GM12875 (cell line): Measurements from ENCODE around the gene PDIA4.

Source experiments
- H3K4me3 ChIP-seq: one replicate; pipeline ENCODE4 v1.5.1; 2011; ENCODE audit warnings: low read depth, low read length, control low read depth
- TF ChIP-seq, protein P1 (sequence below): IDR thresholded peaks from 2 replicates; pipeline ENCODE4 v1.5.1; 2011; ENCODE audit warnings: low read depth, mild to moderate bottlenecking, control low read depth, inconsistent platforms, low read length, moderate library complexity, borderline replicate concordance; ENCODE audit not compliant: insufficient read depth

Gene PDIA4

DNA sequence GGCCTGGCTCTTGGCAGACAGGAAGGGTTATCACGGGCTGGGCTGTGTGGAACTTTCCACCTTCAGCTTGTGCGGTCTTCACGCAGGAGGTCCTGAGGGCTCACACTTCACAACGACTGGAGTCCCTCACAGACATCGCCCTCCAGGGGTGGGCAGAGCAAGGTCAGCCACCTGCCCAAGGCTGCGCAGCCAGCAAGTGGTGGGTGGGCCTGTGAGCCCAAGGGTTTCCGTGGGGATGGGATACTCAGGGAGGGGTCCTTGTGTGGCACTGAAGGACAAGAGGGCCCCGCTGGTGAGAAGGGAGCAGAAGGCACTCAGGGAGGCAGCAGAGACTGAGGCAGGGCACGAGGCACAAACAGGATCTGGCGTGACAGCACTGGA, 22.0 kb downstream of the PDIA4 start:
- TF ChIP-seq, protein P1, sequence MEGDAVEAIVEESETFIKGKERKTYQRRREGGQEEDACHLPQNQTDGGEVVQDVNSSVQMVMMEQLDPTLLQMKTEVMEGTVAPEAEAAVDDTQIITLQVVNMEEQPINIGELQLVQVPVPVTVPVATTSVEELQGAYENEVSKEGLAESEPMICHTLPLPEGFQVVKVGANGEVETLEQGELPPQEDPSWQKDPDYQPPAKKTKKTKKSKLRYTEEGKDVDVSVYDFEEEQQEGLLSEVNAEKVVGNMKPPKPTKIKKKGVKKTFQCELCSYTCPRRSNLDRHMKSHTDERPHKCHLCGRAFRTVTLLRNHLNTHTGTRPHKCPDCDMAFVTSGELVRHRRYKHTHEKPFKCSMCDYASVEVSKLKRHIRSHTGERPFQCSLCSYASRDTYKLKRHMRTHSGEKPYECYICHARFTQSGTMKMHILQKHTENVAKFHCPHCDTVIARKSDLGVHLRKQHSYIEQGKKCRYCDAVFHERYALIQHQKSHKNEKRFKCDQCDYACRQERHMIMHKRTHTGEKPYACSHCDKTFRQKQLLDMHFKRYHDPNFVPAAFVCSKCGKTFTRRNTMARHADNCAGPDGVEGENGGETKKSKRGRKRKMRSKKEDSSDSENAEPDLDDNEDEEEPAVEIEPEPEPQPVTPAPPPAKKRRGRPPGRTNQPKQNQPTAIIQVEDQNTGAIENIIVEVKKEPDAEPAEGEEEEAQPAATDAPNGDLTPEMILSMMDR = 0 out of 2 replicates have a peak, but pooled peaks have one; percentile 1
- no peak overlapping the region for H3K4me3 ChIP-seq

DNA sequence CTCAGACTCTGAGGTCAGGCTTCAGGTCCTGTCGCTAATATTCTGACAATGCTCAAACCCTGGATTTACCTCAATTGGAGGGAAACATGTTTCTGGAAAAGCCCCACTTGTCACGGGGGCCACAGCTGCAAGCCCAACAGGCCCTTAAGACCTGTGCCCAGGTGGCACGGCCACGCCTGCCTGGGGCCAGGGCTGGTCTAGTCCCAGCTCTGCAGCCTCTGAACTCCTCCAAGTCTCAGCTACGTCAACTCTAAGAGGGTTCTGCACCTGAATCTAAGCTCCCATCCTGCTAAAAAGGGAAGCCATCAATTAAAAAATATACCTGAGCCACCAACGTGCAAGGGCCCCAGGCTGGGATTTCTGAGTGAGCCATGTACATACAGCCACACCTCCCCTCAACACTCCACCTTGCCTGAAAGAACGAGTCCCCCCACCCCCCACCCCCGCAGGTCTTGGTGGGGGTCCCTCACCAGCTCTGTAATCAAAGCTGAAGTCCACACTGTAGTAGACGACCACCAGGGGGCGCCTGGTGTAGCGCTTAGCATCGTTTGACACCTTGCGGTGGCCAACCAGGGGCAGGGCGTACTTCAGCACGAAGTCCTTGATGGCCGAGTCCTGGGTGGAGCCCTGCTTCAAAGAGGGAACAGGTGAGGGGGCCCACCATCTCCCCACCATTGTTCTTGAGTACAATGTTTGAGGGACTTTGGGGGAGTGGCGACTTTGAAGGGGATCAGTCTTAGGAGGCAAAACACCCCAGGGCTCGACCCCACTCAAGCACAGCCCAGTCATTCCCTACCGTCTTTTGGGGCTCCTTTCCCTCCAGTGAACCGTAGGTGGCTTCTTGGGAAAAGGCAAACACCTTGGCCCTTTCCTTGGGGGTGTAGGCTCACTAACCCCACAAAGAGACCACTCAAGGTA, 22.6 kb downstream of the PDIA4 start:
- TF ChIP-seq, protein P1 = peak; percentile 77

DNA sequence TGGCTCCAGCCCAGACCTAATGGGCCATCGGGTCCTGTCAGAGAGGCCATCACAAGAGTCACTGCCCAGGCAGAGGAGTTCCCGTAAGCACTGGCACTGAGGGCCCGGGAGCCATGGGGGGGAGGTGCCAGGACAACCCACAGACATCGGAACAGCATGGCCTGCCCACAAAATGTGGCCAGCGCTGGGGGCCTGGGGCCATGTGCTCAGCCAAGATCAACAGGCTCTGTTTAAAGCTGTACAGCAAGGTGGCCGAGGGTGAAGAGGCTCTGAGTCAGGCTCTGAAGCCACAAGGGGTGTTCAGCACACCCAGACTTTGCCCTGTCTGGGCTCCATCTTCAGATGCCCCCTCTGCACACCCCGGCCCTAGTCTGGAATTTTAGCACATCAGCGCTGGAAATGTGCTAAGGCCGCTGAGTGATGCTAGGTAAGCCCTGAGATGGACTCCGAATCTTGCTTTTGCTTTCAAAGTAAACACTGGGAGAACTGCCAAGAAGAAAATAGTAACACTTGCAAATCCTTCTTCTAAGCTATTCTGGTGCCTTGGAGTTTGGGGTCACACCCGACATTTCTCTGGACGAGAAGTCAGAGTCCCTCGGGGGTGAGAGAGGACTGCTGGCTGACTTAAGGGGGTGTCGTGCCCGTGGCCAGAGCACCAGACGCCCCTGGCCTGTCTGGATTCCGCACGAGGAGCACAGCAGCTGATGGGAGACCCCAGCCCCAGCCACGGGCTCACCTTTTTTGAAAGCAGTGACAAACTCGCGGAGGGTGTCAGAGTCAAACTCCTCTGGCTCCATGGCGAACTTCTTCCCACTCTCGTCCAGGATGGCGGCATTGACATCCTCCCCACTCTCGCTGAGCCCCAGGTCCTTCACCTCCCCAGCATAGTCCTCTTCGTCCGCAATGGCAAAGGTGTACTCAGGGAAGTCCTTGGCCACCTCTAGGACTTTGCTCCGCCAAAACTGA, 23.6 kb downstream of the PDIA4 start:
- no peak overlapping the region for H3K4me3 ChIP-seq
- TF ChIP-seq, protein P1 = no peak

More for the DNA sequence above, 22.6 kb downstream of the PDIA4 start:
- H3K4me3 ChIP-seq = no peak overlapping the region

DNA sequence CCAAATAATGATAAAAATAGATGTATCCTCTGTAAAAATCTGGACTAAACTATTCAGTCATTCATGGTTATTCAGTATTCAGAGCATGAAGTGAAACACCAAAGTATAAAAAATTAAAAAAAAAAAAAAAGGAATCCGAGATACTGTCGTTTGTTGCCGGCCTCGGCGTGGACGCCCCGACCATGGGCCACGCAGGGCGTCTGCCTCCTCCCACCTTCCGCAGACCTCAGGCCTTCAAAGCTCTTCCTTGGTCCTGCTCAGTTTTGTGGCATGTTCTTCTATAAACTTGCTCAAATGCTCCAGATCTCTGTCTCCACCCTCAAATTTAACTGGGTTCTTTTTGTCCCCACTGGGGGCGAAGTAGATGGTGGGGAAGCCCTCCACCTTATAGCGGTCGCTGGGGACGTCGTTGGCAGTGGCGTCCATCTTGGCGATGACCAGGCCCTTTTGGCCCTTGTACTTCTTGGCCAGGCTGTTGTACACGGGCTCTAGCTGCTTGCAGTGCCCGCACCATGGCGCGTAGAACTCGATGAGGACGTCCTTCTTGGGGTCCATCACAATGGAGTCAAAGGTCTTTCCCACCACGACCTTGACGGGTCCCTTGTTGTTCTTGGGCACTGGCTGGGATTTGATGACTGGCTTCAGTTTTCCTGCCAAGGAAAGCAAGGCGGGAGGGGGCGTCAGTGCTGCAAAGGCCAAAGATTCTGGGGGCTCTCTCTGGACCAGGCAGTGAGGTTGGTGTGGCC, 24.6 kb downstream of the PDIA4 start:
- H3K4me3 ChIP-seq = no peak overlapping the region
- TF ChIP-seq, protein P1 = no peak

DNA sequence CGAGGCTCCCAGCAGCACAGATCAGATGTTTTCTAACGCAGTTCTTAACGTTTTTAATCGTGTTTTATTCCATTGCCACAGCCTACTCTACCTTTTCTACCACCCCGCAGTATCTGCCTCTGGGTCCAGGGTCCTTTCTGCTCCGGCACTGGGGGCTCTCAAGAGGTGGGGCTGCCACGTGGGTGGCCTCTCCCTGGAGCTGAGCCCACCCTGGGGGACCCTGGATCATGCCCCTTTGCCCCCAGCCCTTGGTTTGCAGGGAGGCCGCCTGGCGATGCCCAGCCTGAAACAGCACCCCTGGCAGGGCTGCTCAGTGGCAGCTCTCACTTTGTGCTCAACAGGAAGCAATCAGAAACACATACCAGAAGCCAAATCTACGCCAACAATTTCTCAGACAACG, 25.3 kb downstream of the PDIA4 start:
- TF ChIP-seq, protein P1 = no peak
- no peak overlapping the region for H3K4me3 ChIP-seq

DNA sequence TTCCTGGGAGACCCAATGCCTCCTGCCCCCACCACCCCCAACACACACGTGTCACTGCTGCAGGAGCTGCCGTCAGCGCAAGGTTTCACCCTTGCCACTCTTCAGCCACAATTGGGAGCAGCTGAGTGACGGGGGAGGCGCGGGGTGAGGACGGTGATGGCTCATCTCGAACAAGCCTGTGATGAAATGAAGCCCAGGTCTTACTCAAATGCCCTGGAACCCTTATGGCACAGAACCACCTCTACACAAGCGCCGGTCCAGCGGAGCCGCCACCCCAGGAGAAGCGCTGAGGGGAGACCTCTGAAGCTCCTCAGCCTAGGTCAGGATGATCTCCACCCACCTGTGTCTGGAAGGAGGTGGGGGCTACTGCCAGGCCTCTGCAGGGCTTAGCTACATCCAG, 25.7 kb downstream of the PDIA4 start:
- TF ChIP-seq, protein P1 = no peak
- H3K4me3 ChIP-seq = no peak overlapping the region
